Stimulated activated CD4-positive, alpha-beta T cell treated with anti-CD3 and anti-CD28 coated beads, TNF-alpha, amount 100 ng/mL, for 48 hours (primary cell): ENCODE results near the gene C16orf78.

ENCODE experiments used
- DNase-seq, 3 donors: peaks; one replicate each; pipeline ENCODE4 v3.0.0-alpha.2; 2020; ENCODE audit warnings: low read depth in 3 of 3

C16orf78 gene

DNA sequence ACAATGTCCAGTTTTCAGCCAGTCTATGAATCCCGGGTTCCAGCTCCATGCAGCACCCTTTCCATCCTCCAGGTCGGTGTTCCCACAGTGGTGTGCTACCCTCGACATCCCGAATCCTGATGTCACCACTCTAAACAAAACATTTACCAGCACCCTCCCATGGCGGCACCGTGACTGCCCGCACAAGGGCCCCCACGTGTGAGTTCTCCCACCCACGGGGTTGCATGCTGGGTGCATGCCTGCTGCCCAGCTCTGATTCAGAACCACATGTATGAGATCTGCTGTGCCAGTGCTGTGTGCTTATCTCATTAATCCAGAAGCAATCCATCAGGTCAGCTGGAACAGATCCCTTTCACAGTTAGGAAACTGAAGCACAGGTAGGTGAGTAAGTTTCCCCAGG lies 57.4 kb downstream of the C16orf78 start:
- DNase-seq: no peak

DNA sequence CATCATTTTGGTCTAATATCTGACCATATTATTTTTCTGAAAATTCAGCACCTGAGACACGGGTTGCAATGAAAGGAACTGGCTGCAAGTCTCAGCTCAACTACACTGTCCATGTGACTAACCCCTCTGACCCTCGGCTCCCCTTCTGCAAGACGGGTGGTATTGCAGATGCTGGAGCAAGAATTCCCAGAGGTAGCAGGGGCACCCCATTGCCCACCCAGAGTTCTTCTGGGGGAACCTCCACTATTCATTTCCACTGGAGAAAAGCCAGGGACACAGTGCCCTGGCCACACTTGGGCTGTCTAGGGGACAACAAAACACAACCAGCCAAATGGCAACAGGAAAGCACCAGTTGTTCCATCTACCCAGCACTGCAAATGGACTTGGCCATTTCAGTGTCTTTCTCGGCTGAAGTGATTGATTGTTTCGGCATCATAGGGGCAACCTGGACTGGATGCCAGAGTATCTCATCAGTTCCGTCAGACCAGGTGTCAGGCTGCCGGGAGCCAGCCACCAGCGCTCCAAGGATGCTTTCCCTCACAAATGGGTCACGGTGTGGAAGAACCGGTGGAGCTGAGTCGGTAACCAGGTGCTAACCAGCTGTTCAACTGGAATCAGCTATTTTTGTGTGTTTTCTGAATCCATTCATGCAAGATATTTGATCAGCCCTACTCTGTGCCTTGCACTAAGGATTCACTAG lies 58.1 kb downstream of the C16orf78 start:
- no peak for DNase-seq

DNA sequence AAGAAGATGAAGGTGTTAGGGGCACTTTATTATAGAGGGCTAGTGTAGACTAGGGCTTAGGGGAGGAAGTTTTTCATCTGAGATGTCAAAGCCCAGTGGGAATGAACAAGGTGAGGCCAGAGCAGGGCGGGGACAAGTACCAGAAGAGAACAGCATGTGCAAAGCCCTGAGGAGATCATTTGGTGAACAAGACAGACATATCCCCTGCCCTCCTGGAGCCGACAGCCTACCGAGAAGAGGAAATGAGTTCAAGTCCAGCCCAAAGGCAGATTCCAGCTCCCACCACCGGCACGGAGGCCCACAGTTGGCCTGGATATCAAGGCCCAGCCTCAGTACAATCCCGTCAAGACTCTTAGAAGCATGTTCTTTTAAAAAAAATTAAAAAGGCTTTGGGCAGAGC lies 61.1 kb downstream of the C16orf78 start:
- no peak for DNase-seq

DNA sequence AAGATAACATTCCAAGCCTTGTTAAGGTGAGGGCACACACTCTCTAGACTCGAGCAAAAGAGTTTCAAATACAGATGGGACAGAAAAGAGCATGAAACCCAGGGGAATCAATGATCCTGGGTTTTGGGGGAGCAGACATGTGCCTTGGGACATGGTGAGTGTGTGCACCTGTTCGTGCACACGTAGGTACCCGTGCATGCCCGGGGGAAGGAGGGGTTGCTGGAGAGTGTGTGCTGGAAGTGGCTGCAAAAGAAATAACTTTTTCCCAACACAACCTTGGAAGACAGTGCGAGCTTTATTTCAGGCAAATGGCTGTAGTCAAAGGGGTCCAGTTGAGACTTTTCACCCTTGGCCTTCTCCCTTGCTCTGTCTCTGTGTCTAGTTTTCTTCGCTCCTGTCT lies 62.6 kb downstream of the C16orf78 start:
- DNase-seq: no peak

DNA sequence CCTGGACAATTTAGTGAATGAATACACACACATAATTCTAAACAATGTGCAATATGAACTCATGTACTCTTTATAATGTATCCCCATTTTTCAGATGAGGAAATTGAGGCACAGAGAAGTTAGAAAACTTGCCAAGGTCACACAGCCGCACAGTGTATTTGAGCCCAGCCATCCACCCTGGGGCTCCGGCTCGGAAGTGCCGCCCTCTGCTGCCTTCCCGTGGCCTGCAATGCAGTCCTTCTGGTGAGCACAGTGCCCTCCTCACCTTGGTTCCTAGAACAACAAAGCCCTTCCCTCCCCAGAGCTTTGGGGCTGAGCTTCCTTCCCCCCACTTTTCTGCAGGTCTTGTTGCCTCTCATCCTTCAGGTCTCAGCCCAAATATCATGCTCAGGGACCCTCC lies 63.7 kb downstream of the C16orf78 start:
- DNase-seq: no peak

DNA sequence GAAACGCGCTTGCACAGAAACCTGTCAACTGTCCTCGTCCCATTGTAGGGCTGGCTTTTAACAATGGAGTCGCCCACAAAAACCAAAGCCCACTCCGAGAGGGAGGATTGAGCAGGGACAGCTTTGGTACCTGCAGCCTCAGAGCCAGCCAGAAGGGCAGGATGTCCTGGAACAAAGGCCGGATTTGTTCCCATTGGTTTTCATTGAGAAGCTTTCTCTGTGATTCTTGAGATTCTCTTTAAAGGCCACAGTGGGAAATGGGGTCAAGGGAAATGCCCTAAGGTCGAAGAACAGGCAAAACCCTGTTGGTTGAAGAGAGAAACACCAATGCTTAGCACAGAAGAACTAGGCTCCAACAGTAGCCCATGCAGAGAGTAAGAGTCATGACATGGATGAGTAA lies 65.4 kb downstream of the C16orf78 start:
- no peak for DNase-seq

DNA sequence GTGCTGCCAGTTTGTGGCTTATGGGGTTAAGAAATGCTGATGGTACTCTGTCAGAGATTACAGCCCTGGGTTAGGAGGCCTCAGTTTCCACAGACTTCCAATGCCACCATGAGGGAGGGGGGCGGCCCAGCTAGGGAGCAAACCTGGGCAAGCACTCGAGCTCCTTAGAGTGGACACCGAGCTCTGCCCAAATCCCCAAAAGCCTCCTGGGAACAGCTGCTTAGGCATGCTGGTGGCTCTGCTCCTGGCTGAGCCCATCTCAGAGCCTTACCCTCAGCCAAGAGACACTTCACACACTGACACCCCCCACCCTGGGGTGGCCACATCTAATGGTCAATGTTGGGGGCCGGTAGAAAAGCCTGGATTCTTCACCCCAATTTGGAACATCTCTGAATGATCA lies 66.1 kb downstream of the C16orf78 start:
- DNase-seq: no peak

DNA sequence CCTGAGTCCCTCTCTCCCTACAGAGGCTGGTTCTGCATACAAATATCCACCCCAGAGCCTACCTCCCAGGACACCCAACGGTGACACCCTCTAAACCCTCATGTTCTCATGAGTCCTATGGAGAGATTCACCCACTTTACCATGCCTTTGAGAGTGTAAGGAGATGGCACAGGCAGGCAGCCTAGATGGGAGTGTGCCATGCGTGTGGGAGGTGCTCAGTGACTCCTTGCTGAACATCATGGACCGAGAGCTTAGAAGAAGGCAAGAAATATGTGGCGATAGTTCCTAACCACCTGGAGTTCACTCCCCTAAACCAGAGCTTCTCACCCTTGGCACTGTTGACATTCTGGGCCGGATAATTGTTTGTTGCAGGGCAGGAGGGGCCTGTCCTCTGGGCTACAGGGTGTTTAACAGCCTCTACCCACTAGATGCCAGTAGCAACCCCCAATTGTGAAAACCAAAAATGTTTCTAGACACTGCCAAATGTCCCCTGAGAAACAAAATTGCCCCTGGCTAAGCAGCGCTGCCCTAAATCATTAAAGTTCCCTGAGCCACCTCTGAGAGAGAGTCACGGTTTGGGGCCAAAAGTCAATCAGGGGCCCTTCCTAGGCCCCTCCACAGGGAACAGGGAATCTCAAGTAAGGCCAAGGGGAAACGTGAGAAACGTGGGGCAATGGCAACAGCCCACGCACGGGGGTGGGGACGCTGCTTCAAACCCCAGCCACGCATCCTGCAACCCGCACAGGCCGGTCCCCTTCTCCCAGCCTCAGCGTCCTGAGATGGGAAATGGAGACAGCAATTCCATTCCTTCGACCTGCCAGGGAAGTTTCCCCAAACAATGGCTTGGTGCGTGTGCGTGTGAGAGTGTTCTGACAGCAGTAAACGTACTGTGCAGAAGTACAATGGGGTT lies 66.8 kb downstream of the C16orf78 start:
- no peak for DNase-seq

DNA sequence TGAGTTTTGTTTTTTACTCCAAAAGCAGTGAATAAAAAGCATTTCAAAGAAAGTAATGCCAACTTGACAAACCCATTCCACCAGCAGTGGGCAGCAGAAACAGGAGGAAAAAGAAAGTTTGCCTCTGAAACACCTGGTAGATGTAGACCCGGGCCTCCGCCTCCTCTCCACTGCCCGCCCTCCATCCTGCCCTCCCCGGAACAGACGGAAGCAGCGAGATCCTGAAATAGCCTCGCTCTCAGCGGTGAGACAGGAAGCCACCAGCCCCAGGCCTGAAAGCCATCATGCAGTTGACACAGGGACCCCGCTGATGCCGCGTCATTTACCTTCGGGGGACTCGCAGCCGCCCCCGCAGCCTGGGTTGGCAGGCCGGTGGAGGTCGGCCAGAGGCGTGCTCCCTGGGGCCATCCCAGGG lies 67.8 kb downstream of the C16orf78 start:
- DNase-seq: peak; percentile 5 to 50 (median 28)

DNA sequence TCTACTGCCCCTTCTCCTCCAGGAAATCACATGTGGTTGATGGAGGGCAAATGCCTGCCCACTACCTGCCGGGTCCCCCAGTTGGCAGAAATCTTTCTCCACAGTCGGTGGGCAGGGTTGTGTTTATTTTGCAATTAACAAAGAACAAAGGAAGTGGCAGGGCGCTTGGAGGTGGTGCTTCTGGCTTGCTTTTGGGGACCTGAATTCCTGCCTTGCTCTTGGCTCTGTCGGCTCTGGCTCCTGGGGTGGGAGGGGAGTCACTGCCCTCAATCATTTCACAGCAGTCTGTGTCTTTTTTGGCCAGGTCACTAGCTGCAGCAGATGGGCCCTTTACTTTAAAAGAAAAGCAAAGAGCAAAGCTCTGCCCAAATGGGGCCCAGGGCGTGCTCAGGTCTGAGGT lies 69.2 kb downstream of the C16orf78 start:
- no peak for DNase-seq

DNA sequence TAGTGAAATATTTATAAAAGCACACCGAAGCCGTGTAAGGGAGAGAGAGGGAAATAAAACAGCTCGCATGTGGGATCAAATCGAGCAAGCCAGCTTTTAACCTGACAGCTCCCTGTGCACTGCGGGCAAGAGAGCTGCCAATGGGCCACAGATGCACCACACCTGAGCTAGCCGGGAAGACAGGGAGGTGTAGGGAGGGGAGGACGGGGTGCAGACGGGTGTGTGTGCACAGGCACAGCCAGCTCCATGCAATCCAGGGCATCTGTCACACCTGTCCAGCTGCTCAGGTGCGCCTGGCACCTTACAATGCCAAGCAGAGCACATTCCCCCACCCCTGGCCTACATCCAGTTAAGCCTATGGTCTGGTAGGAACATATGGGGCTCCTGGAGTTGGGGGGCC lies 70.0 kb downstream of the C16orf78 start:
- DNase-seq: no peak

DNA sequence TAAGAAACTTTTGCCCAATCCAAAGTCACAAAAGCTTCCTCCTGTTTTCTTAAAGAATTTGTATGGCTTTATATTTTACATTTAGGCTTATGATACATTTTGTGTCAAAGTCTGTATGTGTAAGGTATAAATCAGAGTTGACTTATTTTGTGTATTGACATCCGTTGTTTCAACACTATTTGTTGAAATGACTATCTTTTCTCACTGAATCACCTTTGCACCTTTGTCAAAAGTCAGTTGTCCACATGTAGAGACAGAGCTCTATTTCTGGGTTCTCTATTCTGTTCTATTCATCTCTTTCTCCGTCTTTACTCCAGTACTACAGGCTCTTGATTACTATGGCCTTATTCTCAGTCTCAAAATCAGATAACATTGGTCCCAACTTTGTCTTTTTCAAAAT lies 73.2 kb downstream of the C16orf78 start:
- DNase-seq: no peak
